ENCODE data around the gene BDKRB1. TPM values are rescaled to one million over a fixed set of nuclear protein-coding genes. Genes with fewer than 3 reads are reported as not detected.

The BDKRB1 gene
- polyA plus RNA-seq, 3 donors = not detected

DNA sequence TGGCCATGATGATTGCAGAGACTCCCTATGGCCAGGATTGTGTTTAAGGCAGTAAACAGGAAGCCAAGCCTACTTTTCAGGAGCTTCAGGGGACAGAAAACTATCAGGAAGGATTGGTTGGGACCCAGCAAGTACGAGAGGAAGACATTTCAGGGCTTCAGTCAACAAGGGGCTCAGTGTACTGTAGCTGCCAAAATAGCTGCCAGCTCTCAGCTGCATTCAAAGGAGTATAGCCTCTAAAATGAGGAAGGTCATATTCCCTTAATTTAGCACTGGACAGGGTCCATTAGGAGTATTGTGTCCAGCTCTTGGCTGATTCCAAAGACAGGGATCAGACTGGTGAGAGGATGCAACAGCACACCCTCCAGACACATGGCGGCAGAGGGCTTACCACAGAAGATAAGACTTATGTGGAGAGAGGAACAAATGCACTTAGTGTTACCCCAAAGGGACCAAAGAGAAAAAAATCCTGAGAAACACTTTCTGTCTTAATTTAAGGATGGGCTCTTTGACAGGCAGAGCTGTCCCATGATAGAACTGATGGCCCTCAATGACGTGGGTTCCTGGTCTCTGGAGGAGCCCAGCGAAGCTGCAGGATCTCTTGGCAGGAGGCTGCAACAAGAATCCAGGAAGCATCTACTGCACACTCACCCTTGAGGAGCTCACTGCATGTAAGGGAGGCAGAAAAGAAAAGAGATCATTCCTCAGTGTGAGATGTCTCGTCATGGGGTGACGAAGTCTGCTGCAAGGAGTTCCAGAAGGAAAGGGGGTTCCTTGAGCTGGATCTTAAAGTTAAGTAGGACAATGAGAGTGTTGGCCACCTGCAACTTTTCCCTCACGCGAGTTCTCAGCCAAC is 14.8 kb downstream of the BDKRB1 start:
- H3K36me3 Mint-ChIP-seq = no peaks in the 10 kb centered on the region
- H3K27me3 Mint-ChIP-seq (ENCODE audit: low read depth in 3 of 3) = peaks cover 1 to 5% (median 4%) of the 10 kb centered on the region in 3 donors

DNA sequence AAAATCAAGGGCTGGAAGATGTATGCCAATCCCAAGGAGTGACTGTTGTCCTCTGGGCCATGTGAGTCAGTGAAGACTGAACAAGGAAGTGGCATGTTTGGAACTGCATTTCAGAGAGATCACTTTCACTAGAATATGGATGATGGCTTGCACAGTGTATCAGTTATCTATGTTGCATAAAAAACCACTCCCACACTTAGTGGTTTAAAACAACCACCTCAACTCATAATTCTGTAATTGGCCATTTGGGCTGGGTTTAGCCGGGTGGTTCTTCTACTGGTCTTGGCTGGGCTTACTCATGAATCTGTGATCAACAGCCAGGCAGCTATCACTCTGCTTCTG is 15.4 kb downstream of the BDKRB1 start:
- peaks cover 0 to 2% of the 10 kb centered on the region in 2 donors for H3K9me3 ChIP-seq (replicated peaks in 1 of 2; ENCODE audit: control insufficient read depth in 1 of 2, insufficient read depth in 1 of 2, low read length in 2 of 2)
- H3K27ac ChIP-seq (ENCODE audit: low read depth in 1 of 2, low read length in 2 of 2) = no peak overlapping the region
- H2AFZ ChIP-seq (ENCODE audit: insufficient read depth, low read depth, low read length, poor library complexity, severe bottlenecking) = no peak overlapping the region
- H3K9ac ChIP-seq (ENCODE audit: insufficient read depth, low read length, poor library complexity, severe bottlenecking) = no peak overlapping the region
- H4K20me1 ChIP-seq (ENCODE audit: insufficient read depth, low read length) = no peaks in the 10 kb centered on the region
- H3K4me1 ChIP-seq (ENCODE audit: control insufficient read depth in 1 of 2, insufficient read depth in 2 of 2, low read length in 2 of 2) = no peaks in the 10 kb centered on the region
- no CpG with 5 or more reads among the region's 1 CpG for WGBS (ENCODE audit: insufficient coverage)
- no peaks in the 10 kb centered on the region for H3K27me3 ChIP-seq (ENCODE audit: control insufficient read depth in 2 of 2, insufficient read depth in 2 of 2, low read length in 2 of 2)
- TF ChIP-seq, protein P1, sequence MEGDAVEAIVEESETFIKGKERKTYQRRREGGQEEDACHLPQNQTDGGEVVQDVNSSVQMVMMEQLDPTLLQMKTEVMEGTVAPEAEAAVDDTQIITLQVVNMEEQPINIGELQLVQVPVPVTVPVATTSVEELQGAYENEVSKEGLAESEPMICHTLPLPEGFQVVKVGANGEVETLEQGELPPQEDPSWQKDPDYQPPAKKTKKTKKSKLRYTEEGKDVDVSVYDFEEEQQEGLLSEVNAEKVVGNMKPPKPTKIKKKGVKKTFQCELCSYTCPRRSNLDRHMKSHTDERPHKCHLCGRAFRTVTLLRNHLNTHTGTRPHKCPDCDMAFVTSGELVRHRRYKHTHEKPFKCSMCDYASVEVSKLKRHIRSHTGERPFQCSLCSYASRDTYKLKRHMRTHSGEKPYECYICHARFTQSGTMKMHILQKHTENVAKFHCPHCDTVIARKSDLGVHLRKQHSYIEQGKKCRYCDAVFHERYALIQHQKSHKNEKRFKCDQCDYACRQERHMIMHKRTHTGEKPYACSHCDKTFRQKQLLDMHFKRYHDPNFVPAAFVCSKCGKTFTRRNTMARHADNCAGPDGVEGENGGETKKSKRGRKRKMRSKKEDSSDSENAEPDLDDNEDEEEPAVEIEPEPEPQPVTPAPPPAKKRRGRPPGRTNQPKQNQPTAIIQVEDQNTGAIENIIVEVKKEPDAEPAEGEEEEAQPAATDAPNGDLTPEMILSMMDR (IDR thresholded peaks at IDR 0.05) = no peak
- H3K36me3 ChIP-seq (replicated peaks in 1 of 2; ENCODE audit: control insufficient read depth in 1 of 2, insufficient read depth in 2 of 2, low read length in 2 of 2) = no peaks in the 10 kb centered on the region
- Mint-ChIP-seq H3K4me1 (no peaks in the 10 kb centered on the region), H3K27me3 (ENCODE audit: low read depth in 3 of 3) (peaks cover 1 to 5% (median 4%) of the 10 kb centered on the region in 3 donors), H3K9me3 (peaks cover 0 to 14% (median 4%) of the 10 kb centered on the region in 7 donors), H3K36me3 (no peaks in the 10 kb centered on the region), H3K27ac (no peak overlapping the region), H3K4me3 (no peak overlapping the region)
- intact Hi-C loops (cut with micrococcal nuclease) = loop anchor here in 1 of 2 donors (10.0 kb wide), 2 partner anchors 167 to 707 kb away; no protein-coding TSS in a partner anchor
- H3K4me2 ChIP-seq (replicated peaks; ENCODE audit: extremely low read depth, low read length, poor library complexity, severe bottlenecking) = no peak overlapping the region
- no peaks in the 10 kb centered on the region for H3K79me2 ChIP-seq (ENCODE audit: insufficient read depth, low read length)
- no peak for DNase-seq
- H3K4me3 ChIP-seq (replicated peaks in 1 of 3; ENCODE audit: low read depth in 2 of 3, low read length in 3 of 3) = no peak overlapping the region

More for the DNA sequence above, 14.8 kb downstream of the BDKRB1 start:
- TF ChIP-seq, protein P1 (IDR thresholded peaks at IDR 0.05) = no peak
- Histone ChIP-seq H2AFZ (ENCODE audit: insufficient read depth, low read depth, low read length, poor library complexity, severe bottlenecking) (no peak overlapping the region), H4K20me1 (ENCODE audit: insufficient read depth, low read length) (no peaks in the 10 kb centered on the region), H3K9me3 (replicated peaks in 1 of 2; ENCODE audit: control insufficient read depth in 1 of 2, insufficient read depth in 1 of 2, low read length in 2 of 2) (peaks cover 0 to 2% of the 10 kb centered on the region in 2 donors), H3K27me3 (ENCODE audit: control insufficient read depth in 2 of 2, insufficient read depth in 2 of 2, low read length in 2 of 2) (no peaks in the 10 kb centered on the region), H3K27ac (ENCODE audit: low read depth in 1 of 2, low read length in 2 of 2) (no peak overlapping the region), H3K4me3 (replicated peaks in 1 of 3; ENCODE audit: low read depth in 2 of 3, low read length in 3 of 3) (no peak overlapping the region), H3K9ac (ENCODE audit: insufficient read depth, low read length, poor library complexity, severe bottlenecking) (no peak overlapping the region), H3K4me2 (replicated peaks; ENCODE audit: extremely low read depth, low read length, poor library complexity, severe bottlenecking) (no peak overlapping the region), H3K79me2 (ENCODE audit: insufficient read depth, low read length) (no peaks in the 10 kb centered on the region), H3K36me3 (replicated peaks in 1 of 2; ENCODE audit: control insufficient read depth in 1 of 2, insufficient read depth in 2 of 2, low read length in 2 of 2) (no peaks in the 10 kb centered on the region), H3K4me1 (ENCODE audit: control insufficient read depth in 1 of 2, insufficient read depth in 2 of 2, low read length in 2 of 2) (no peaks in the 10 kb centered on the region)
- no peaks in the 10 kb centered on the region for H3K4me1 Mint-ChIP-seq
- intact Hi-C loops (cut with micrococcal nuclease) = loop anchor here in 1 of 2 donors (10.0 kb wide), 2 partner anchors 166 to 706 kb away; no protein-coding TSS in a partner anchor
- WGBS (ENCODE audit: insufficient coverage) = 97% methylated on average over 7 of the region's 8 CpGs
- peaks cover 0 to 14% (median 4%) of the 10 kb centered on the region in 7 donors for H3K9me3 Mint-ChIP-seq
- H3K27ac Mint-ChIP-seq = no peak overlapping the region
- DNase-seq = no peak
- H3K4me3 Mint-ChIP-seq = no peak overlapping the region
